ENCODE results near the gene TGIF2LY.
"Not testable (repeated sequence)": the region's sequence is repeated elsewhere in the genome, so short reads cannot be mapped to it uniquely, and the experiment has no call there.

TGIF2LY gene

GRCh38 chrY:3578767-3579166 is at the start of gene TGIF2LY:
Gene TGIF2LY, plus strand, starts transcription at chrY:3579067. Its CDS starts 178 bp downstream, at chrY:3579245.
- DNase-seq: not testable (repeated sequence)

Measured in stimulated activated CD4-positive, alpha-beta T cell treated with anti-CD3 and anti-CD28 coated beads, Interleukin-12 subunit alpha, Interleukin-12 subunit beta, amount 100 ng/mL, for 4 hours (primary cell).